T-helper 17 cell (primary cell): ENCODE measurements around the gene LAT. TPM values are rescaled to one million over a fixed set of nuclear protein-coding genes. Genes with fewer than 3 reads are reported as not detected.
A peak's percentile ranks its signal among the peaks of the same experiment; 100 is the strongest.

Experiments
- ATAC-seq: fragments of 150-1000 bp; cut with Tn5 transposase; 2 replicates; pipeline ENCODE4 v1.10.0; 2021; ENCODE audit warnings: mild to moderate bottlenecking, moderate library complexity
- DNase-seq, 3 donors: peaks; one replicate each; pipeline versions ENCODE4 v3.0.0 to v3.0.0-alpha.2; 2020 to 2021
- H3K9me3 ChIP-seq: one replicate; pipeline ENCODE4 v1.7.0; 2013; ENCODE audit warnings: low read length, mild to moderate bottlenecking; ENCODE audit not compliant: control insufficient read depth, poor library complexity, severe bottlenecking
- H3K27ac Mint-ChIP-seq: one replicate; pipeline ENCODE4 v1.8.0; 2022; ENCODE audit warnings: mild to moderate bottlenecking, moderate library complexity, mixed read lengths
- H3K27me3 Mint-ChIP-seq: one replicate; pipeline ENCODE4 v1.8.0; 2022; ENCODE audit warnings: mixed read lengths
- H3K36me3 Mint-ChIP-seq: one replicate; pipeline ENCODE4 v1.8.0; 2022; ENCODE audit warnings: low read depth, mixed read lengths
- H3K4me1 Mint-ChIP-seq: one replicate; pipeline ENCODE4 v1.8.0; 2022; ENCODE audit warnings: mild to moderate bottlenecking, mixed read lengths
- H3K4me3 Mint-ChIP-seq: one replicate; pipeline ENCODE4 v1.8.0; 2022; ENCODE audit warnings: mild to moderate bottlenecking, moderate library complexity, mixed read lengths
- total RNA-seq, 4 donors: library from RNA in 2 of 4; stranded (reverse) in 2 of 4; gene quantifications; one replicate each; pipeline ENCODE4 v1.2.3 and lab custom pipeline; 2022 to 2026

LAT gene
- total RNA-seq, 2 donors from 2014 or later: 191 to 193 TPM

DNA sequence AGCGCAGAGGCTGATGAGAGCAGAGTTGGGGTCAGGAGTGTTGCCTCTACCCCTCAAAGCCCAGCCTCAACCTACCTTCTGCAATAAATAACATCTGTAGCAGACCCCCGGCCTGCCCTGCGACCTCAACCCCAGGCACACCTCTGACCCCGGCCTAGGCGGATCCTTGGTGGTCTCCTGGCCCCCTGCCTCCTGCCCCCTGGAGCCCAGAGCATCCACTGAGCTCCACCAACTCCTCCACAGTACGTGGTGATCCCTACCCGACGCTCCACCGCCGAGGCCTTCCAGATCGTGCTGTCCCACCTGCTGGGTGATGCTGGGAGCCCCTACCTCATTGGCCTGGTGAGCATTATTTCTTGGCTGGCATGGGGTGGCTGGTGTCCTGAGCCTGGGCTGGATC, 1.9 kb upstream of the LAT start:
- Mint-ChIP-seq H3K27ac (peak overlapping the region; percentile 89), H3K4me3 (no peak overlapping the region), H3K36me3 (peaks cover 24% of the 10 kb centered on the region), H3K27me3 (no peaks in the 10 kb centered on the region), H3K4me1 (peaks cover 34% of the 10 kb centered on the region)
- no peaks in the 10 kb centered on the region for H3K9me3 ChIP-seq
- DNase-seq: no peak
- ATAC-seq: no peak

DNA sequence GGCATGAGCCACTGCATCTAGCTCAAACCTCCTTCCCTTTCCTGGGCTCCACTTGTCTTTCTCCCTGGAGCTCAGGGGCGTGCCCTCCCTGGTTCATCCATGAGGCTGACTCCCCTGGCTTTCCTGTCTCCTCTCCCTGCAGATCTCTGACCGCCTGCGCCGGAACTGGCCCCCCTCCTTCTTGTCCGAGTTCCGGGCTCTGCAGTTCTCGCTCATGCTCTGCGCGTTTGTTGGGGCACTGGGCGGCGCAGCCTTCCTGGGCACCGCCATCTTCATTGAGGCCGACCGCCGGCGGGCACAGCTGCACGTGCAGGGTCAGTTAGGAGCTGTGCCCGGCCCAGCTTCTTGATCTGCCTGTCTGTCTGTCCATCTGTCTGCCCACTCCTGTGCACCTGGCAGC, 1.2 kb upstream of the LAT start:
- no peaks in the 10 kb centered on the region for H3K9me3 ChIP-seq

DNA sequence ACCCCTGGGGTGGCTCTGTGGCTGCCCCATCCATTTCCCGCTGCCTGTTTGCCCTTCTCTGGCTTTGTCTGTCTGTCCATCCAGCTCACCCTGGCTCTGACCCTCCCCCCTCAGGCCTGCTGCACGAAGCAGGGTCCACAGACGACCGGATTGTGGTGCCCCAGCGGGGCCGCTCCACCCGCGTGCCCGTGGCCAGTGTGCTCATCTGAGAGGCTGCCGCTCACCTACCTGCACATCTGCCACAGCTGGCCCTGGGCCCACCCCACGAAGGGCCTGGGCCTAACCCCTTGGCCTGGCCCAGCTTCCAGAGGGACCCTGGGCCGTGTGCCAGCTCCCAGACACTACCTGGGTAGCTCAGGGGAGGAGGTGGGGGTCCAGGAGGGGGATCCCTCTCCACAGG, 761 bp upstream of the LAT start:
- no peaks in the 10 kb centered on the region for H3K27me3 Mint-ChIP-seq
- ATAC-seq (no peak), DNase-seq (no peak)
- H3K4me1 Mint-ChIP-seq: peaks cover 39% of the 10 kb centered on the region
- peaks cover 24% of the 10 kb centered on the region for H3K36me3 Mint-ChIP-seq
- H3K9me3 ChIP-seq: no peaks in the 10 kb centered on the region
- peak overlapping the region; percentile 98 for H3K4me3 Mint-ChIP-seq
- H3K27ac Mint-ChIP-seq: peak overlapping the region; percentile 89

More for the DNA sequence above, 1.2 kb upstream of the LAT start:
- H3K36me3 Mint-ChIP-seq: peaks cover 24% of the 10 kb centered on the region
- H3K4me1 Mint-ChIP-seq: peaks cover 34% of the 10 kb centered on the region
- DNase-seq: no peak
- ATAC-seq: no peak
- H3K27me3 Mint-ChIP-seq: no peaks in the 10 kb centered on the region
- H3K4me3 Mint-ChIP-seq: peak overlapping the region; percentile 98
- H3K27ac Mint-ChIP-seq: peak overlapping the region; percentile 89

DNA sequence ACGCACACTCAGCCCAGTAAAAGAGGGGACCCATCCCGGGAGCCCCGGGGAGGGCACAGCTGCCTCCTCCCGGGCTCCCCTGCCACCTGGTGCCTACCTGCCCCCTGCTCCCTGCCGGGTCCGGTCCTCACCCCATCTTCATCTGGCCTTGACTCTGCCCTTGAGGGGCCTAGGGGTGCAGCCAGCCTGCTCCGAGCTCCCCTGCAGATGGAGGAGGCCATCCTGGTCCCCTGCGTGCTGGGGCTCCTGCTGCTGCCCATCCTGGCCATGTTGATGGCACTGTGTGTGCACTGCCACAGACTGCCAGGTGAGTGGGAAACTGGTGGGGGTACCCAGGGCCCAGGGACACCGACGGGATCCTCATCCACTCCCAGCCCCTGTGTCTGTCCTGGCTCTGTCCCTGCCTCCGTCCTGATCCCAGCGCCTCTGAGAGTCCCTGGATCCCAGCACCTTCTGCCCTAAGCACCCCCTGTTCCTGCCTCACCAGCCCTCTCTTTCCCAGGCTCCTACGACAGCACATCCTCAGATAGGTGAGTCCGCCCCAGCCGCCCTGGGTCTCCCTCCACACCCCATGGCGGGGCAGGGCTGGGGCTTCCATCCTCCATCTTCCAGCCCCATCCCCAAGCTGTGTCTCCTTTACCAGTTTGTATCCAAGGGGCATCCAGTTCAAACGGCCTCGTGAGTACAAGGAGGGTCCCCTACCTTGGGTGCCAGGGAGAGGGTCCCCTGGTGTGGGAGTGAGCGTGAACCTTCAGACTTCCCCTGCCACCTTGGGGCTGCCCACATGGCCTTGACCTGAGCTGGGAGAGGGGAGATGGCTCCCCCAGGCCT, 574 bp downstream of the LAT start:
- peak overlapping the region; percentile 98 for H3K4me3 Mint-ChIP-seq
- no peaks in the 10 kb centered on the region for H3K27me3 Mint-ChIP-seq
- ATAC-seq: peak; percentile 40
- H3K9me3 ChIP-seq: no peaks in the 10 kb centered on the region
- H3K36me3 Mint-ChIP-seq: peaks cover 27% of the 10 kb centered on the region
- no peak for DNase-seq
- H3K4me1 Mint-ChIP-seq: peaks cover 49% of the 10 kb centered on the region
- H3K27ac Mint-ChIP-seq: peak overlapping the region; percentile 92

DNA sequence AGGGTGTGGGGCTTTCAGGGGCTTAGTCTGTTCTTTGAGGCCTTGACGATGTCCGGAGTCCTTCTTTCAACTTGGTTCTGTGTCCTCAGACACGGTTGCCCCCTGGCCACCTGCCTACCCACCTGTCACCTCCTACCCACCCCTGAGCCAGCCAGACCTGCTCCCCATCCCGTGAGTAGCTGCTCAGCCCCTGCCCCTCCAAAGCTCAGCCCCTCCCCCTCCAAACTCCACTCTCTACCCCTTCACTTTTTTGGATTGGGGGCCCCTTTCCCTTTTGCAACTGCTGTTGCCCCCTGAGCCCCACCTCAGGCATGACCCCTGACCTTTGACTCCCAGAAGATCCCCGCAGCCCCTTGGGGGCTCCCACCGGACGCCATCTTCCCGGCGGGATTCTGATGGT, 1.2 kb downstream of the LAT start:
- no peak for DNase-seq
- H3K9me3 ChIP-seq: no peaks in the 10 kb centered on the region
- Mint-ChIP-seq H3K4me3 (peak overlapping the region; percentile 98), H3K36me3 (peaks cover 27% of the 10 kb centered on the region), H3K27ac (peak overlapping the region; percentile 92), H3K4me1 (peaks cover 54% of the 10 kb centered on the region), H3K27me3 (no peaks in the 10 kb centered on the region)
- no peak for ATAC-seq

DNA sequence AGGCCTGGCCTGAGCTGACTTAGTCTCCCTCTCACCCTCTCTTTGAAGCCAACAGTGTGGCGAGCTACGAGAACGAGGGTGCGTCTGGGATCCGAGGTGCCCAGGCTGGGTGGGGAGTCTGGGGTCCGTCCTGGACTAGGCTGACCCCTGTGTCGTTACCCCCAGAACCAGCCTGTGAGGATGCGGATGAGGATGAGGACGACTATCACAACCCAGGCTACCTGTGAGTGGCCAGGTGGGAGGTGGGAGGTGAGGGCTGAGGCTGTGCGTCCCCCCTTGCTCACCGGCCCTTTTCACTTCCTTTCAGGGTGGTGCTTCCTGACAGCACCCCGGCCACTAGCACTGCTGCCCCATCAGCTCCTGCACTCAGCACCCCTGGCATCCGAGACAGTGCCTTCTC, 1.6 kb downstream of the LAT start:
- Mint-ChIP-seq H3K4me1 (peaks cover 54% of the 10 kb centered on the region), H3K27ac (peak overlapping the region; percentile 92), H3K27me3 (no peaks in the 10 kb centered on the region), H3K4me3 (peak overlapping the region; percentile 98), H3K36me3 (peaks cover 27% of the 10 kb centered on the region)
- no peak for DNase-seq
- ATAC-seq: no peak
- H3K9me3 ChIP-seq: no peaks in the 10 kb centered on the region

DNA sequence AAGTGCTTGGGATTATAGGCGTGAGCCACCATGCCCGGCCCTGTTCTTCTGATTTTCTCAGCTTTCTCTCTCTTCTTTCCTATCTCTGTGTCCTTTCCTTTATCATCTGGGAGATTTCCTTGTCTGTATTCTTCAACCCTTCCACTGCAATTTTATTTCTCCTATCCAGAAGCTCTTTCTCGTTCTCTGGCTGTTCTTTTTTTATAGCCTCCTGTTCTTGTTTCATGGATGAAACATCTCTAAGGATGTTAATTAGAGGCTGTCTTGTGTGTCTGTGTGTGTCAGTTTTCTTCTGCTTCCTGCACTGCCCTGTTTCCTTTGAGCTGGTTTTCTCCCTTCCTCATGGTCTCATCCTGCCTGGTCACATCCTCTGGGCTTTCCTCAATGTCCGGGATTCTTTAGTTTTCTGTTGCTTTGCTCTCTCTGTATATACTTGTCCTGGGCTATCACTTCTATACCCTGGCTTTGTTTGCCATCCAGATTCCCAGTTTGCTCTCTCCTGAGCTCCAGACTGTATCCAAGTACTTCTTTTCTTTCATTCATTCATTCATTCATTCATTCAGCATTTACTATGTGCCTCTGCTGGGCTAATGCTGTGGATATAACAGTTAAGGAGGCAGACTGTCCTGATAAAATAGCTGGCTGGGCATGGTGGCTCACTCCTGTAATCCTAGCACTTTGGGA, 2.5 kb downstream of the LAT start:
- no peaks in the 10 kb centered on the region for H3K9me3 ChIP-seq
- Mint-ChIP-seq H3K36me3 (peaks cover 24% of the 10 kb centered on the region), H3K4me1 (peaks cover 51% of the 10 kb centered on the region), H3K27me3 (no peaks in the 10 kb centered on the region), H3K4me3 (peak overlapping the region; percentile 98), H3K27ac (peak overlapping the region; percentile 92)
- no peak for ATAC-seq
- DNase-seq: no peak

DNA sequence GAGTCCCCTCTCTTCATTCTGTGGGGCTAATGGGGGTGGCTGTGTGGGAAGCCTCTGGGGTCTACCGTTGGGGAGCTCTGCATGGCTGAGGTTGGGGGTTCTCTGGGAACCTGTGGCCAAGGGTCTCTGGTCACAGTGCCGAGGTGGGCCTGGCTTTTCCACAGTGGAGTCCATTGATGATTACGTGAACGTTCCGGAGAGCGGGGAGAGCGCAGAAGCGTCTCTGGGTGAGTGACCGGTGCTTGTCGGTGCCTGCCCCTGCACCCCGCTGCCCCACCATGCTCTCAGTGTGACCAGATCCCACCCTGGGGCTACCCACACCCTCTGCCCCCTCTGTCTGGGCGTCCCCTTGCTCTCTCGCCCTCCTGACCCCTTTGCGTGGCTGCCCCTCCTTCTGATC, 4.5 kb downstream of the LAT start:
- no peak for DNase-seq
- peaks cover 39% of the 10 kb centered on the region for H3K4me1 Mint-ChIP-seq
- H3K4me3 Mint-ChIP-seq: peak overlapping the region; percentile 81

DNA sequence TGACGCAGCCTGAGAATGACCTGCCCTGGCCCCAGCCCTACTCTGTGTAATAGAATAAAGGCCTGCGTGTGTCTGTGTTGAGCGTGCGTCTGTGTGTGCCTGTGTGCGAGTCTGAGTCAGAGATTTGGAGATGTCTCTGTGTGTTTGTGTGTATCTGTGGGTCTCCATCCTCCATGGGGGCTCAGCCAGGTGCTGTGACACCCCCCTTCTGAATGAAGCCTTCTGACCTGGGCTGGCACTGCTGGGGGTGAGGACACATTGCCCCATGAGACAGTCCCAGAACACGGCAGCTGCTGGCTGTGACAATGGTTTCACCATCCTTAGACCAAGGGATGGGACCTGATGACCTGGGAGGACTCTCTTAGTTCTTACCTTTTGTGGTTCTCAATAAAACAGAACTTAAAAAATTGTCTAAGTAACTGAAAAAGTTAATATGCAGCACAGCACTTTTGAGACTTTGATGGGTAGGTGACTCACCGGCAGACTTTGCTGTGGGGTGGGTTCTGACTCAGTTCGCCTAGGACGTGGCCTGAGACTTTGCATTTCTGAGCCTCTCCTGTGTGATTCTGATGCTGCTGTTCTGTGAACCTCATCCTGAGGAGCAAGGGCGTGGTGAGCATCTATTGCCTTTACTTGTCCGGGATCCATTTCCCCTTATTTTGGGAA, 5.7 kb downstream of the LAT start:
- peak overlapping the region; percentile 81 for H3K4me3 Mint-ChIP-seq
- H3K36me3 Mint-ChIP-seq: peaks cover 12% of the 10 kb centered on the region
- peak overlapping the region; percentile 94 for H3K27ac Mint-ChIP-seq
- ATAC-seq: peak; percentile 40
- peaks cover 37% of the 10 kb centered on the region for H3K4me1 Mint-ChIP-seq
- H3K9me3 ChIP-seq: no peaks in the 10 kb centered on the region
- H3K27me3 Mint-ChIP-seq: no peaks in the 10 kb centered on the region
- DNase-seq: no peak

More for the DNA sequence above, 4.5 kb downstream of the LAT start:
- ATAC-seq: no peak
- no peaks in the 10 kb centered on the region for H3K9me3 ChIP-seq
- H3K36me3 Mint-ChIP-seq: peaks cover 13% of the 10 kb centered on the region
- peak overlapping the region; percentile 94 for H3K27ac Mint-ChIP-seq
- no peaks in the 10 kb centered on the region for H3K27me3 Mint-ChIP-seq

DNA sequence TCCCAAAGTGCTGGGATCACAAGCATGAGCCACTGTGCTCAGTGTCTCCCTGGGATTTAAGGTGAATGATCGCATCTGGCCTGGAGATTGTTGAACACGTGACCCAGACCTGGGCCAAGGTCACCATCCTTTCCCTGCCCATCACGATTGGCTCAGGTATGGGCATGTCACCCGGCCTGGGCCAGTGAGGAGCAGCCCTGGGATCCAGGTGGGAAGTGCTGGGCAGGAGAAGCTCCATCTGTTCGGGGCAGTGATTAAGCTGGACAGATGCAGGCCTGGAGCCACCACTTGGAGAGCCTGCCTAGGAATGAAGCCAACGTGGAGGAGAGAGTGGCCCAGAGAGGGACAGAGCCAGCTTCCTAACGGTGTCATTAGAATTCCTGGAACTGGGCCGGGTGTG, 6.8 kb downstream of the LAT start:
- H3K4me1 Mint-ChIP-seq: peaks cover 35% of the 10 kb centered on the region

DNA sequence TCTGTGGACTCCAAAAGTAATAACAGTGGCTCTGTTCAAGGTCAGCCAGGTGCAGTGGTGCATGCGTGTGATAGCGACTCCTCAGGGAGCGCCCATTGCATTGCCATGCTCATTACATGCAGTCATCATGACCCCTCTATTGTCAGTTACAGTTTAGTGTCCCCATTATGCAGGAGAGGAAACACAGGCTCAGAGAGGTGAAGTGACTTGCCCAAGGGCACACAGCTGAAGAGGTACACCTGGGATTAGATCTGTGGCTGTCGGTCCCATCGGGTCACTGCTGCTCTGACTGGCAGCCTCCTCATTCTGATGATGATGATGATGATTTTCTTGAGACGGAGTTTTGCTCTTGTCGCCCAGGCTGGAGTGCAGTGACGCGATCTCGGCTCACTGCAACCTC, 7.6 kb downstream of the LAT start:
- no peaks in the 10 kb centered on the region for H3K27me3 Mint-ChIP-seq
- H3K27ac Mint-ChIP-seq: no peak overlapping the region
- peaks cover 5% of the 10 kb centered on the region for H3K36me3 Mint-ChIP-seq
- H3K4me3 Mint-ChIP-seq: no peak overlapping the region
- no peaks in the 10 kb centered on the region for H3K9me3 ChIP-seq
- no peak for DNase-seq
- ATAC-seq: no peak
- peaks cover 34% of the 10 kb centered on the region for H3K4me1 Mint-ChIP-seq

More for the DNA sequence above, 6.8 kb downstream of the LAT start:
- ATAC-seq (no peak), DNase-seq (no peak)
- Mint-ChIP-seq H3K4me3 (no peak overlapping the region), H3K36me3 (peaks cover 10% of the 10 kb centered on the region), H3K27me3 (no peaks in the 10 kb centered on the region), H3K27ac (no peak overlapping the region)
- no peaks in the 10 kb centered on the region for H3K9me3 ChIP-seq

DNA sequence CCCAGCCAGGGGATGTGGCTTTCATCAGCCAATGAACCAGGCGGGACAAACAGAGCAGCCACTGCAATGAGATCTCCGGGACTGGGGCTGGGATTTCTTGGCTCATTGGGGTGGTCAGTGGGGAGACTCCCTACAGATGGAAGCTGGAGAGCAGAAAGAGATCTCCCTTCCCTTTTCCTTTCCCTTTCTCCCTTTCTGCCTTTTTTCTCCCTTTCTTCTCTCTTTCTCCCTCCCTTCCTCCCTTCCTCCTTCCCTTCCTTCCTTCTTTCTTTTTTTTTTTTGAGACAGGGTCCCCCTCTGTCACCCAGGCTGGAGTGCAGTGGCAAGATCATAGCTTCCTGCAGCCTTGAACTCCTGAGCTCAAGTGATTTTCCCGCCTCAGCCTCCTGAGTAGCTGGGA, 14.0 kb downstream of the LAT start:
- Mint-ChIP-seq H3K36me3 (no peaks in the 10 kb centered on the region), H3K4me1 (peaks cover 9% of the 10 kb centered on the region), H3K27ac (no peak overlapping the region), H3K27me3 (no peaks in the 10 kb centered on the region), H3K4me3 (no peak overlapping the region)
- no peaks in the 10 kb centered on the region for H3K9me3 ChIP-seq
- DNase-seq (no peak), ATAC-seq (no peak)

DNA sequence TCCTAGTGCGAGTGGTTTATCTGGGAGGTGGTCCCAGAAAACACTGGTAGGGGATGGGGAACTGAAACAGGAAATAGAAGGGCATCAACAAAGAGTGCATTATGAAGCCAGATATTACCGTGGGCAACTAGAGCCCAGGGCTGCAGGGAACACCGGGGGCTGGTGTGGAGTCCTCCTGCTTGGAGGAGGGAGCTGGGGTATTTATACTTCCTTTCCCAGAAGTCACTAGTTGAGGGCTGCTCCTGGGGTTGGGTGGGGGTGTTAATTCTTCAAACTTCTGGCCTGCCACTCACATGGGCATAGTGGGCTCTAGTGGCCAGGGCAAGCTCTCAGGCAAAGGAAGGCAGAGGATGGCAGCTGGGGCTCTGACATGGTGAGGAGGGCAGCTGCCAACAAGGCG, 14.7 kb downstream of the LAT start:
- no peaks in the 10 kb centered on the region for H3K36me3 Mint-ChIP-seq
- H3K27me3 Mint-ChIP-seq: no peaks in the 10 kb centered on the region
- peaks cover 9% of the 10 kb centered on the region for H3K4me1 Mint-ChIP-seq
- H3K4me3 Mint-ChIP-seq: no peak overlapping the region
- DNase-seq: no peak
- no peaks in the 10 kb centered on the region for H3K9me3 ChIP-seq
- peak overlapping the region; percentile 39 for H3K27ac Mint-ChIP-seq
- no peak for ATAC-seq
